ENCODE data around the gene IER5. TPM values are rescaled to one million over a fixed set of nuclear protein-coding genes. Genes with fewer than 3 reads are reported as not detected.

IER5 gene
- total and polyA plus RNA-seq, 9 of the 15 experiments (the other 6 are each of a cell fraction or from before 2014, with no cell fraction given), result 2.4 to 32.1 (median 12.0) TPM

GRCh38 chr1:181104042-181104789, 15.7 kb downstream of the IER5 start:
- FAIRE-seq, result peak; percentile 37
- Histone ChIP-seq H3K36me3 (ENCODE audit: control insufficient read depth, insufficient read depth, low read length) (no peaks in the 10 kb centered on the region), H3K4me3 (peak overlapping the region; percentile 63), H3K9ac (ENCODE audit: insufficient read depth in 1 of 2, low read depth in 2 of 2, low read length in 2 of 2) (peak overlapping the region; percentile 79 to 90), H3K9me3 (replicated peaks; ENCODE audit: control insufficient read depth, insufficient read depth, low read depth, low read length) (no peaks in the 10 kb centered on the region), H3K4me2 (ENCODE audit: insufficient read depth, low read length) (peak overlapping the region; percentile 89), H4K20me1 (replicated peaks; ENCODE audit: control insufficient read depth, insufficient read depth, low read length) (no peaks in the 10 kb centered on the region), H3K27ac (ENCODE audit: extremely low read depth, low read depth, low read length) (peak overlapping the region; percentile 86), H3K4me1 (replicated peaks in 1 of 2; ENCODE audit: control insufficient read depth in 2 of 2, insufficient read depth in 2 of 2, low read length in 2 of 2) (peaks cover 34 to 77% of the 10 kb centered on the region in 2 experiments), H3K9me1 (ENCODE audit: control insufficient read depth, insufficient read depth, low read length) (no peaks in the 10 kb centered on the region), H3K27me3 (ENCODE audit: control insufficient read depth in 2 of 2, insufficient read depth in 2 of 2, low read length in 2 of 2) (no peaks in the 10 kb centered on the region), H3K79me2 (ENCODE audit: control insufficient read depth, insufficient read depth, low read length) (peaks cover 4% of the 10 kb centered on the region; the same call in 1 of the 3 replicates), H2AFZ (ENCODE audit: low read depth, low read length) (peak overlapping the region; percentile 91)
- TSS peak; percentile 70 for BruUV-seq (replicated peaks)
- ATAC-seq, result peak; percentile 64
- POLR2A ChIA-PET, result interaction anchor here (0.6 to 12.3 kb wide), 11 partner anchors 7 to 519 kb away, joined by 3 to 257 read pairs (median 4); partner anchors contain the start of gene IER5
- WGBS (ENCODE audit: insufficient coverage, low coverage, missing lambda C conversion rate), result 31% methylated on average over 17 of the region's 17 CpGs
- DNase-seq (ENCODE audit: extremely low read depth in 1 of 4, low spot score in 3 of 4), result peak in 1 of 4 experiments; percentile 71
- in situ Hi-C loops (cut with MboI) (no loop called here), intact Hi-C loops (cut with micrococcal nuclease) (loop anchor here (2.0 kb wide), 1 partner anchor 25 kb away; no protein-coding TSS in a partner anchor)
- CTCF ChIA-PET (ENCODE audit: low intra/inter-chr PET ratio), result interaction anchor here (0.7 kb wide), 1 partner anchor 211 kb away, joined by 3 read pairs; no protein-coding TSS in a partner anchor
- no peak for TF ChIP-seq ZNF277 (CRISPR knock-in tag; IDR thresholded peaks at IDR 0.05; ENCODE audit: borderline replicate concordance)
- TF ChIP-seq NEUROD1 (IDR thresholded peaks at IDR 0.05; ENCODE audit: borderline replicate concordance, low read depth, low read length, partially characterized antibody), result no peak
- TF ChIP-seq ESRRB (CRISPR knock-in tag; IDR thresholded peaks at IDR 0.05; ENCODE audit: borderline replicate concordance), result no peak
- no peak for TF ChIP-seq DEAF1 (CRISPR knock-in tag; IDR thresholded peaks at IDR 0.05)
- no peak for TF ChIP-seq ZNF316 (IDR thresholded peaks at IDR 0.05)
- TF ChIP-seq GATAD2A (IDR thresholded peaks at IDR 0.05), result no peak
- no peak for TF ChIP-seq SNRNP70 (optimal IDR thresholded peaks at IDR 0.05; ENCODE audit: low read depth, low read length)
- TF ChIP-seq ZNF384 (IDR thresholded peaks at IDR 0.05; ENCODE audit: low read depth, low read length), result no peak
- no peak for TF ChIP-seq ZNF449 (CRISPR knock-in tag; IDR thresholded peaks at IDR 0.05)
- TF ChIP-seq SIN3A (IDR thresholded peaks at IDR 0.05; ENCODE audit: borderline replicate concordance in 2 of 2, control insufficient read depth in 1 of 2, low read depth in 2 of 2, low read length in 2 of 2), result no peak
- TF ChIP-seq STAT5B (CRISPR knock-in tag; IDR thresholded peaks at IDR 0.05), result no peak
